Limb (tissue), 2 donors: ENCODE data around the gene RASGRF2.

Source experiments
- DNase-seq, 2 donors: peaks; one replicate each; pipeline ENCODE4 v3.0.0-alpha.2; 2016; ENCODE audit errors: extremely low spot score in 2 of 2

RASGRF2 gene

GRCh38 chr5:81171769-81172168 is 211.6 kb downstream of the RASGRF2 start:
- DNase-seq: no peak

GRCh38 chr5:81172710-81173109 is 212.5 kb downstream of the RASGRF2 start:
- no peak for DNase-seq

- DNase-seq: peak in 1 of 2 donors; percentile 26
Observed at GRCh38 chr5:81177061-81177460, 216.9 kb downstream of the RASGRF2 start.

- DNase-seq: no peak
Observed at GRCh38 chr5:81179959-81180358, 219.8 kb downstream of the RASGRF2 start.

- no peak for DNase-seq
Observed at GRCh38 chr5:81180780-81181460, 220.8 kb downstream of the RASGRF2 start.

GRCh38 chr5:81181576-81182316 is 221.6 kb downstream of the RASGRF2 start:
- no peak for DNase-seq

GRCh38 chr5:81182396-81183390 is 222.5 kb downstream of the RASGRF2 start:
- DNase-seq: no peak

DNA sequence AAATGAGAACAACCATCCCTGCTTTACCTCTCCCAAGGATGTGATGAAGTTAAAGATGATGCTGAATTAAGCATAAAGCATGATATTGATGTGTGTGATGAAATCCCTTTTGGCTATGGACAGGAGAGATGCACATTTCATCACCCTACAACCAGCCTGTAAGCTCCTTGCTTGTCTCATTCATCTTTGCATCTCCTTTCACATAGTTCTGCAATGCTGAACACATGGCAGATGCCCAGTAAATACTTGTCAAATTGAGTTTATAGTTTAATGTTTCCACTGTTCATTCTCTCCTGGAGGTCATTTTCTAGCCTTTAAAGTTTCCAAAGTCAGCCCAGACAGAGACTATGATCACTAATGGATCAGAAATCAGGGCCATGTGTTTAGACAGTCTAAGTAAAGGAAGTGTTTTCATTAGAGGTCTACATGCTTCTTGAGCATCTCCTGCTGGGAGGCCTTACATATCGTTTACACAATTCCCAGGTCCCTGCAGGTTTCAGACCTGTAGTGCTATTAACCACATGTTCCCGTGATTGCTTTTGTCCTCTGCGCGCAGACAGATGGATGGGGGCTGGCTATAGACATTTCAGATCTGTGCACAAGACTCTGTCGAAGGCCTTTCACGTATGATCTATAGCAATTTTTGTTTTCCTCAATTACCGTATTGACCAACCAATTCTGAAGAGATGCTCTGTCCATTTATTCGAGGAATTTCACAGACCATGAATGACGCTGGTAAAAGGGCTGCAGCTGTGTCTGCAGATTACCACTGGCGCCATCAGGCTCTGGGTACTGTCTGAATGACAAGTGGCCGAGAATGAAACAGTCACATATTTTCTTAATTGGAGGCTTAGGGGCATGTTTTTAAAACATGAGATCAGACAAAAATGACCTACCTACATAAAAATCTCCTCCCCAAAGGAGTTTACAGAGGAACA is 223.9 kb downstream of the RASGRF2 start:
- DNase-seq: no peak

DNA sequence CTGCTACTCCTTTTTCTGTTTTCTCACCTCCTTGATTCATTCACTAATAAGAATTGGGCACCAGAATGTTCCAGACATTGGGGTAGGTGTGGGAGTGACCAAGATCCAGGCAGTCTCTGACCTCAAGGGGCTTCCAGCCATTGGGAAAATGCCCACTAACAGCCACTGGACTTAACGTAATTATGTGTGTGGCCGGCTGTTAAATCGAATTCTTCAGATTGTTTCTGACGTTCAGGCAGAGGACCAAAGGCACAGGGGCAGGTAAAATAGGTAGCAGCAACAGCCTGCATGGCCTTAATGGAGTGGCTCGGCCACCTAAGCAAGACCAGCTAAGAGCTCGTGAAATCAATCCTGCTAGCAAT is 224.6 kb downstream of the RASGRF2 start:
- no peak for DNase-seq

DNA sequence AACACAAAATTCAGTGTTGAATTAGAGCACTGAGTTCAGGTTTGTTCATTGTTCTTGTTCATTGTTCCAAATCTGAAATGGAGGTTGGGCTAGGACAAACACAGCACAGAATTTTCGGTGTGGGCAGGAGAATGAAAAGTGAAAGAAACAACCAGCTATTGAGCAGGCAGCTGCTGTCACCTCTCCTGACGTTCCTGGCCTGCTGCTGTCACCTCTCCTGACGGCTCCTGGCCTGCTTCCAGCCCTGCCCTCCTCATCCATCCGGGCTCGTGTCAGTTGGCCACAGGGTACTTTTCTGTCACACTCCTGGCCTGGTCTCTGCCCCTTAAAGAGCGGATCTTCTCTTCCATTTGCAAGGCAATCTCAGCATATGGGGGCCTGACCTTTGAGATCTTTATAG is 227.7 kb downstream of the RASGRF2 start:
- no peak for DNase-seq

DNA sequence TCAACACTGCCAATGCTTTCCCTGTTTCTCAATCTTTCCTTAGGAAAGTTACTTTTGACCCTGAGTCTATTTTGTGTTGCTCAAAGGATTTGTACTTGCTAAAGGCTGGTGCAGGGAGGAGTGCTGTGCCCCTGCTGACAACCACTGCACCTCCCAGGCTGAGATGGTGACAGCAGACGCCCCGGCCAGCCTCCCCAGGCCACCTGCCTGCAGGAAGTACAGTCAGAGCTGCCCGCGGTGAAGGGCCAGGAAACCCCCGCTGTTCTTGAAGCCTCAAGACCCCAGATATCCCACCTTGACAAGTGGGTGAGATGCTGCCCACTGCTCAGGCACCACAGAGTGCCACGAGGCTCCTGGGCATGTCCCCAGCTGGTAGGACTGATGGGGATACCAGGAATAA is 228.8 kb downstream of the RASGRF2 start:
- DNase-seq: no peak

- no peak for DNase-seq
Observed at GRCh38 chr5:81189875-81190498, 229.8 kb downstream of the RASGRF2 start.

DNA sequence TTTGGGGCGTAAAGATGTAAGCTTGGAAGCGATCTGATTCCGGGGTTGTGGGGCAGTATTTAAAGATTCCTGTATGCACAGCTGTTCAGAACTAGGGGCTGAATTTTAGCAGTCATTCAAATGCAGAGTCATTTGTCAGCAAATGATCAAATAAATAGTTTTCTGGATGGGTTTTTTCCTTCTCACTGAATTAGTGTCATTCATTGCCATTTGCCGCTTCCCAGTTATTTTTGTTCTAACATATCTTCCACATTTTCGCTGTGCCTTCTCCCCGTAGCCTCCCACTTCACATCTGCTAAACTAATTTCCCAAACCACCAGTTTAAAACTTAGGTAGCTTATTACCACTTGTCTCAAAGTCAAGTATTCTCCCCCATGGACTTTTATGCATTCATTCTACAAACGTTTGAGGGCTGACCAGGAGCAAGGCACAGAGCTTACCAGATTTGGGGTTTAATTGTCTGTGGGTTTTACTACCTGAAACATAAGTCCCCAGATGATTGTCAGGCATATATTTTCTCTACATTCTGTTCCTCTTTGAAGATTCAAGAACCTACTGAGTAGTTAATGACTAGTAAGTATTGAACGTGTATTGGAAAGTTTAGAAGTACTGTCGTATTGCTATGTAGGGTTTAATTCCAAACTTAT is 231.7 kb downstream of the RASGRF2 start:
- DNase-seq: no peak

DNA sequence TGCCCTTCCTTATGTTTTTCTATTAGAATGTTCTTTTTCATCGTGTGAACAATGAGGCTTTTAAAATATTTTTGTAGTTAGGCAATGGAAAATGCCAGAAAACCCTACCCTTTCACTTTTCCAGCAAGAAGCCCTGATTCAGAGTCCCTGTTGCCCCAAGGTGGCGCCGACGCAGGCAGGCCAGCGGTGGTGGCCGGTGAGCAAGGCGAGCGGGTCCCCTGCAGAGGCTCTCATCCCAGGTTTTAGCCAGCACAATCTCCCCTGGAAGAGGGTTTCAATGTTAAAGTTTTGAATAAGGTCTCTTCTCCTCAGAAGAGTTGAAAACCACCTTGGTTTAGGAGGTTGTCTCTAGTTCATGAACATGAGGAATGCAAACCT is 232.2 kb downstream of the RASGRF2 start:
- no peak for DNase-seq

DNA sequence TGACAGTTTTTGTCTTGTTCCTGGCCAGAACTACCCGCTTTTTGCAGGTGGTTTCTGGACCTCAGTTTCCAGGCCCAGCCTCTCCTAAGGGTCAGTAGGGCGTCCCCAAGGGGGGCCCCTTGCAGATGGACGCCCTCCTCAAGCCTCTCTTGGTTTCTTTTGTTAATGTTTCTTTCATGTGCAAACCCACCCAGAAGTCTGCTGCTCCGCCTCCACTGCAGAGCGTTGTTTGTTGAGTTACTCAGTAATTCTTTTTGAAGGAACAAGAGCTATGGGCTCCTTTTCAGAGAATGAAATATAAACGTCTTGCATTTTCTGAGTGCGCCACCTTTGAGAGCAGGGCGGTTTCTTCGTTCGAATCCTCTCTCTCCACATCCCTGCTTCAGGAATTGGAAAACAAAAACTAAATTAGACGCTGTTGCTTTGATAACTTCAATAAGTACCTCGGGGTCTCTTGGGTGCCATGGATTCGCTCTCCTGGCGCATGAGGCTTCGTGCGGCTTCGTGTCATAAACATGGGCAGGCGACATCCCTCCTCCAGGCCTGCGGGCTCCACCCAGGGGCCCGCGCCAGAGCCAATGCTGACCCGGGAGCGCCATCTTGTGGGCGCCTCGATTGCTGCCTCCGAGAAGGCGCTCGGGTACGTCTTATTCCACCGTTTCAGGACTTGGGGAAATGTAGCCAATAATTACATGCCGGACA is 234.6 kb downstream of the RASGRF2 start:
- peak; percentile 86 to 90 for DNase-seq

DNA sequence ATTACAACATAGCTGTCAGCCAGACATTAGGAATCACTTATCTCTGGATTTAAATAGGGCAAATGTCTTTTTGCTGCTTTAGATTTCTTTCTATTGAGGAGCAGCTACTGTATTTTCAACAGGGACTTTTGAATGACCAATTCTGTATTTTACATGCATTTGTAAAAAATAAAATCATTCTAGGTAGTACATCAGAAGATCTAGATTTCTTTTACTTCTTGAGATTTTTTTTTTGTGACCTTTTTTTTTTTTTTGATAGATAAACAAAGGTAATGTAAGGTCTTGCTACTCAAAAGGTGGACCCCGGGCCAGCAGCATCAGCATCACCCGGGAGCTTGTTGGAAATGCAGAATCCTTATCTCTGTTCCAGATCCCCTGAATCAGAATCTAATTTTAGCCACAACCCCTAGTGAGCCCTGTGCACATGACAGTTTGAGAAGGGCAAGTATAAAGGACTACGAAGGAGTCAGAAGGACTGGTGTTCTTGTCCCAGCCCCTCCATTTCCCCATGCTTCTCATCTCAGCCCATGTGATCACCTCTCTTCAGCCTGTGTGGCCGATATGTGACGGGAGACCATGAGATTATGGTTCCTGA is 235.3 kb downstream of the RASGRF2 start:
- no peak for DNase-seq

GRCh38 chr5:81202655-81203054 is 242.5 kb downstream of the RASGRF2 start:
- no peak for DNase-seq

GRCh38 chr5:81203729-81204128 is 243.6 kb downstream of the RASGRF2 start:
- DNase-seq: no peak

DNA sequence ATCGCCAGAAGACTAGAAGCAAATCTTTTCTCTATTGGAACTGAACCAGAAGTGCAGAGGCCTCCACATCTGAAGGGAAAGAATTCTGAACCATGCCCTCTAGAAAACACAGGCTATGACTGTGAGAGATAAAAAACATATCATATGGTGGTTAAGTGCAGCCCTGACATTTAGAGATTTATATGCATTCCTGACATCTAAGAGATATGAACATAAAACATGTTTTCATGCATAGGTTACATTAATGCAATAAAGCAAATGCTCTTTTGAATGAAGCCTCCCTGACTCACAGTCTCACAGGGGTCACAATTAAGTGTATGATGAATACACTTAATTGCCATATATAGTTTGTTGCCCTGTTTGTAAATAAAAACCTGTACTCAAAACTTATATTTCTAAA is 244.0 kb downstream of the RASGRF2 start:
- no peak for DNase-seq
